Thyroid gland (tissue), 4 donors: ENCODE measurements around the gene SMURF1.

ENCODE experiments used
- CTCF ChIP-seq, 6 experiments: fragments of 200-600 bp in 3 of 6; fragments of 450-650 bp in 3 of 6; sonication (generic) in 3 of 6; IDR thresholded peaks; one replicate each; pipeline ENCODE4 v1.5.1; 2016 to 2019; ENCODE audit warnings: antibody characterized with exemption in 6 of 6, mild to moderate bottlenecking in 2 of 6, inconsistent platforms in 1 of 6, moderate library complexity in 1 of 6
- POLR2A ChIP-seq, 2 donors: fragments of 450-650 bp; IDR thresholded peaks; one replicate each; pipeline ENCODE4 v1.6.1; 2017; ENCODE audit warnings: antibody characterized with exemption in 2 of 2, mild to moderate bottlenecking in 2 of 2, moderate library complexity in 1 of 2

- TF ChIP-seq CTCF (IDR thresholded peaks at IDR 0.05), result no peak
- no peak for TF ChIP-seq POLR2A (IDR thresholded peaks at IDR 0.05)
Measured at GRCh38 chr7:98988641-98989040, 155.3 kb downstream of the SMURF1 start.
